ENCODE data around the gene ATRN. TPM values are rescaled to one million over a fixed set of nuclear protein-coding genes. Genes with fewer than 3 reads are reported as not detected.
A peak's percentile ranks its signal among the peaks of the same experiment; 100 is the strongest.

ATRN gene
- total RNA-seq, 6 donors from 2014 or later = 13.6 to 39.5 (median 27.0) TPM

DNA sequence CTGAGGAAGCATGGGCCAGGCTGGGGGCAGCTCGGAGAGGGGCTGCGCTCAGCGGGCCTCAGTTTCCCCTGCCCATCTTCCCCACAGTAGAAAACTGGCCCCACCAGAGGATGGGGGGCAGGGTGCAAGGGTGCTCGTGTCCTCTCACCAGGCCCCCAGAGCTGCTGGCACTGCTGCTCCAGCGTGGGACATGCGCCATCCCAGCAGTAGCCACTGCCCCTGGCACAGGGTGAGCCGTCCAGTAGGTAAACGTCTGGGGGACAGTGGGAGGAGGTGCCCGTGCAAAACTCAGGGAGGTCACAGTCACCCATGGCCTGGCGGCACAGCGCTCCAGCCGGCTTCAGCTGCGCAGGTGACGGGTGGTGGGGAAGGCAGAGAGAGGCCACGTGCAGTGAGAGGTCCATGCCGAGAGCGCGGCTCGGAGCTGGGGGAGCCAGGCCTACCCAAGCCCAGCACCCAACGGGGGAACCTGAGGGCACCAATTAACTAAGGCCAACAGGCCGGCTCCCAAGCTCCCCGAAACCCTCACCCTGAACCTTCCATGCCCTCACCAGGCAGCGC lies 201.2 kb downstream of the ATRN start:
- DNase-seq (no peak), ATAC-seq (ENCODE audit: low FRiP score in 2 of 2) (no peak)
- Histone ChIP-seq H3K27ac (no peak overlapping the region), H3K27me3 (peaks cover 0 to 32% (median 15%) of the 10 kb centered on the region in 4 donors), H3K4me3 (no peak overlapping the region), H3K36me3 (no peaks in the 10 kb centered on the region), H3K9me3 (no peaks in the 10 kb centered on the region), H3K4me1 (peaks cover 9 to 25% (median 13%) of the 10 kb centered on the region in 4 donors)
- TF ChIP-seq POLR2A (IDR thresholded peaks at IDR 0.05) = no peak
- no peak for TF ChIP-seq CTCF (IDR thresholded peaks at IDR 0.05)
- no peak for TF ChIP-seq EP300 (IDR thresholded peaks at IDR 0.05)
- TF ChIP-seq POLR2AphosphoS5 (IDR thresholded peaks at IDR 0.05) = no peak
- 37 to 64% methylated on average over 7 to 8 of the region's 23 CpGs for WGBS, 2 donors

DNA sequence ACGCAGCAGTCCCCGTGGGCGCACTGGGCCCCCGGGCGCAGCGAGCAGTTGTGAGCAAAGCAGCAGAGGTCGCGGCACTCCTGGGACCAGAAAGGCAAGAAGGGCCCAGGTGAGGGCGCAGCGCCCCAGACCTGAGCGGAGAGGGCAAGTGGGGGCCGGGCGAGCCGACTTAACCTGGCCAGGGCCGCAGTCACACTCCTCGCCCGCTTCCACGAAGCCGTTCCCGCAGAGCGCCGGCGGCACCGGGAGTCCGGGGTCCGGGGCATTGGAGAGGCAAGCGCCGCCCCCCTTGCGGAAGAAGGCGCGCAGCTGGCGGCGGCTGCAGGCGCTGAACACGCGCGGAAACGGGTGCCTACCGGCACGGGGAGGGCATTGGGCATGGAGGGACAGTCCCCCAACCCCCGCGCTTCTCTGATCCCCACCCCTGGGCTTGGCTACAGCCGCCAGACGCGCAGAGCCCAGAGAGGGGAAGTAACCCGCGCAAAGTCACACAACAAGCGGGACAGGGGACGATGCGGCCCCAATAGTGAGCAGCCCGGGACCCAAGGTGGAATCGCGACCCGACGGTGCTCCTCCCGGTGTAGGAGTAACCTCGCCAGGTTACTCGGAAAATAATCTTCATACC lies 201.8 kb downstream of the ATRN start:
- Histone ChIP-seq H3K4me3 (peak overlapping the region in 1 of 4 donors; percentile 10), H3K4me1 (peaks cover 11 to 25% (median 14%) of the 10 kb centered on the region in 4 donors), H3K9me3 (no peaks in the 10 kb centered on the region), H3K36me3 (no peaks in the 10 kb centered on the region), H3K27ac (no peak overlapping the region), H3K27me3 (peaks cover 0 to 32% (median 15%) of the 10 kb centered on the region in 4 donors)
- DNase-seq (peak in 1 of 2 donors; percentile 82), ATAC-seq (ENCODE audit: low FRiP score in 2 of 2) (no peak)
- TF ChIP-seq POLR2A (IDR thresholded peaks at IDR 0.05) (no peak), CTCF (IDR thresholded peaks at IDR 0.05) (no peak), POLR2AphosphoS5 (IDR thresholded peaks at IDR 0.05) (no peak), EP300 (IDR thresholded peaks at IDR 0.05) (no peak)
- WGBS, 2 donors = 9 to 47% methylated on average over 3 to 46 of the region's 58 CpGs

DNA sequence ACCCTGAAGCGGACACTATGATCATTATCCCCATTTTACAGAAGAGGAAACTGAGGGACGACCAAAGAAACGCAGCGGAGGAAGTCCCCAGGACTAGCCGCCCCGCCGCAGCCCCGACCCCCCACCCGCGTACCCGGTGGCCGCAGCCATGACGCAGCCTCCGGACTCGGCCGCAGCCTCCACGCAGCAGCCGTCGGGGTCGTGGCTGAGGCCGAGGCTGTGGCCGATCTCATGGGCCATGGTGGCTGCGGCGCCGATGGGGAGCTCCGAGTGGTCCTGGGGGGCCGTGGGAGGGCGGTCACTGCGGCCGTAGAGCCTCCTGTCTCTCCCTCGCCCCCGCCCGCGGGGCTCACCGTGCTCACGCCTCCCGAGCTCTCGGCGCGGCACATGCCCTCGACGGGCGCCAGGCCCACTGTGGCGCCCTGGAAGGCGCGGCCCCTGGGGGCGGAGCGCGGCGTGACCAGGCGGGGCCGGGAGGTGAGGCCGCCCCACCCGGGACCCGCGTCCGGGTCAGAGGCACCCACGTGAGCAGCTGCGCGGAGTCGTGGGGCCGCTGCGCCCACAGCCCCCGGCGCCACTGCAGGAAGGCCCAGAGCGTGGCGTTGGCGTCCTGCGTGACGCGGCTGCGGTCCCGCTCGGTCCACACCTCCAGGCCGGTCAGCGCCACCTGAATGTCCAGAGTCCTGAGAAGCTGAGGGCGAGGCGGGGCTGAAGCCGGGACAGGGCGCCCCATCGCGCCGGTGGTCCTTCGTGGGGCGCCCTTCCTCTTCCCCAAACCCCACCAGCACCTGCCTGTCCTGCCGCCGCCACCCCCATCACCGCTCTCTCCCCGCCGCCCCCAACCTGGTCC lies 202.6 kb downstream of the ATRN start:
- Histone ChIP-seq H3K27me3 (peaks cover 0 to 32% (median 15%) of the 10 kb centered on the region in 4 donors), H3K36me3 (no peaks in the 10 kb centered on the region), H3K9me3 (no peaks in the 10 kb centered on the region), H3K4me3 (no peak overlapping the region), H3K4me1 (peaks cover 11 to 25% (median 16%) of the 10 kb centered on the region in 4 donors), H3K27ac (no peak overlapping the region)
- WGBS, 2 donors = 60 to 77% methylated on average over 5 to 19 of the region's 90 CpGs
- ATAC-seq (ENCODE audit: low FRiP score in 2 of 2) (no peak), DNase-seq (no peak)
- TF ChIP-seq POLR2A (IDR thresholded peaks at IDR 0.05) = no peak
- no peak for TF ChIP-seq POLR2AphosphoS5 (IDR thresholded peaks at IDR 0.05)
- no peak for TF ChIP-seq CTCF (IDR thresholded peaks at IDR 0.05)
- TF ChIP-seq EP300 (IDR thresholded peaks at IDR 0.05) = no peak

DNA sequence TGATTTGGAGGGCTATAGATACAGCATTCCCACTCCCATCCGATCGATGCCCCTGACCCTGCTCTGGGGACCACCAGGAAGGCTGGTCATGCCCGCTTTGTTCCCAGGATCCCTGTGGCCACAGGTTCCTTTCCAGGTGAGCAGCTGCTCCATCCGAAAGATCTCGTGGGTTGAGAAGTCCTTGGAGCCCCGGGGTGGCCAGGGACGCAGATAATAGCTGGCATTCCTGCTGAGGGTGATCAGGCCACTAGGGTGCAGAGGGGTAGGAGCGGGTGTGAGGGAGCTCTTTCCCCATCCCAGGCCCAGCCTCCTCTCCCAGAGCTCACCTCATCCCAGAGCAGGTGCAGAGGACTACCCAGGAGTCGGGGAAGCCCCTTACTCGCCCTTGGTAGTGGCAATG lies 203.6 kb downstream of the ATRN start:
- TF ChIP-seq POLR2AphosphoS5 (IDR thresholded peaks at IDR 0.05) (no peak), EP300 (IDR thresholded peaks at IDR 0.05) (no peak), POLR2A (IDR thresholded peaks at IDR 0.05) (no peak), CTCF (IDR thresholded peaks at IDR 0.05) (no peak)
- no peak for DNase-seq
- Histone ChIP-seq H3K4me3 (no peak overlapping the region), H3K27me3 (peaks cover 0 to 32% (median 15%) of the 10 kb centered on the region in 4 donors), H3K4me1 (peaks cover 11 to 25% (median 16%) of the 10 kb centered on the region in 4 donors), H3K27ac (no peak overlapping the region), H3K36me3 (no peaks in the 10 kb centered on the region), H3K9me3 (no peaks in the 10 kb centered on the region)
- ATAC-seq (ENCODE audit: low FRiP score in 2 of 2) = no peak
- WGBS, 2 donors = 72 to 76% methylated on average over 8 to 10 of the region's 10 CpGs
